WTC11 (cell line): ENCODE results near the gene FAM89A. TPM values are rescaled to one million over a fixed set of nuclear protein-coding genes. Genes with fewer than 3 reads are reported as not detected.

Source experiments
- ATAC-seq: fragments of 200-7000 bp; cut with Tn5 transposase; 2 replicates; pipeline ENCODE4 v1.10.0; 2021; ENCODE audit warnings: mild to moderate bottlenecking, moderate library complexity
- CTCF ChIA-PET: fragments of 300-600 bp; sonication (Branson Sonifier 250); formaldehyde crosslinking; loops from one replicate; lab custom pipeline; 2021; ENCODE audit warnings: antibody characterized with exemption; lab: Charles Lee
- POLR2A ChIA-PET: fragments of 350-600 bp; sonication (Branson Sonifier 250); formaldehyde crosslinking; loops from one replicate; lab custom pipeline; 2021; ENCODE audit warnings: antibody characterized with exemption; lab: Charles Lee
- DNase-seq: peaks from one replicate; pipeline ENCODE4 v3.0.0; 2021; ENCODE audit warnings: low spot score
- H3K27ac Mint-ChIP-seq: 2 replicates; pipeline ENCODE4 v1.8.0; 2021; ENCODE audit warnings: mixed read lengths
- H3K27me3 Mint-ChIP-seq: 2 replicates; pipeline ENCODE4 v1.8.0; 2021; ENCODE audit warnings: low read depth, mild to moderate bottlenecking, moderate library complexity, mixed read lengths
- H3K36me3 Mint-ChIP-seq: 2 replicates; pipeline ENCODE4 v1.8.0; 2021; ENCODE audit warnings: mixed read lengths
- H3K4me1 Mint-ChIP-seq: 2 replicates; pipeline ENCODE4 v1.8.0; 2022; ENCODE audit warnings: mixed read lengths
- H3K4me3 Mint-ChIP-seq: 2 replicates; pipeline ENCODE4 v1.8.0; 2021; ENCODE audit warnings: mild to moderate bottlenecking, moderate library complexity, mixed read lengths
- H3K9me3 Mint-ChIP-seq: 2 replicates; pipeline ENCODE4 v1.8.0; 2021; ENCODE audit warnings: mixed read lengths
- ARID4B ChIP-seq: sonication (generic); formaldehyde crosslinking; IDR thresholded peaks from 2 replicates; pipeline ENCODE4 v1.8.0; 2023; ENCODE audit warnings: missing genetic modification reagents, mild to moderate bottlenecking, borderline replicate concordance
- ATF3 ChIP-seq: sonication (generic); formaldehyde crosslinking; conservative IDR thresholded peaks from 2 replicates; pipeline ENCODE4 v1.8.1; 2022; ENCODE audit warnings: mild to moderate bottlenecking, missing genetic modification reagents
- CREM ChIP-seq: sonication (generic); formaldehyde crosslinking; IDR thresholded peaks from 2 replicates; pipeline ENCODE4 v1.8.1; 2022; ENCODE audit warnings: mild to moderate bottlenecking, missing genetic modification reagents, moderate library complexity
- ETV6 ChIP-seq: sonication (generic); formaldehyde crosslinking; IDR thresholded peaks from 2 replicates; pipeline ENCODE4 v1.8.1; 2022; ENCODE audit warnings: mild to moderate bottlenecking, missing genetic modification reagents
- HMGXB4 ChIP-seq: sonication (generic); formaldehyde crosslinking; IDR thresholded peaks from 2 replicates; pipeline ENCODE4 v1.8.1; 2023; ENCODE audit warnings: mild to moderate bottlenecking, moderate library complexity, missing genetic modification reagents
- JAZF1 ChIP-seq: fragments of 250-450 bp; sonication (Bioruptor Pico); IDR thresholded peaks from 2 replicates; pipeline ENCODE4 v1.9.0; 2021; ENCODE audit warnings: moderate library complexity, mild to moderate bottlenecking, inconsistent platforms
- MYBL2 ChIP-seq: sonication (generic); formaldehyde crosslinking; IDR thresholded peaks from 2 replicates; pipeline ENCODE4 v1.8.1; 2023; ENCODE audit warnings: mild to moderate bottlenecking, moderate library complexity, missing genetic modification reagents
- NFATC4 ChIP-seq: fragments of 250-450 bp; sonication (Bioruptor Pico); IDR thresholded peaks from 2 replicates; pipeline ENCODE4 v1.9.0; 2021; ENCODE audit warnings: mild to moderate bottlenecking
- NFE2L1 ChIP-seq: sonication (generic); formaldehyde crosslinking; IDR thresholded peaks from 2 replicates; pipeline ENCODE4 v1.8.1; 2023; ENCODE audit warnings: missing genetic modification reagents
- NR2C2 ChIP-seq: sonication (generic); formaldehyde crosslinking; IDR thresholded peaks from 2 replicates; pipeline ENCODE4 v1.8.0; 2022; ENCODE audit warnings: mild to moderate bottlenecking, missing genetic modification reagents
- PREB ChIP-seq: sonication (generic); formaldehyde crosslinking; IDR thresholded peaks from 2 replicates; pipeline ENCODE4 v1.8.1; 2022; ENCODE audit warnings: mild to moderate bottlenecking, missing genetic modification reagents, moderate library complexity, borderline replicate concordance
- ZBTB21 ChIP-seq: sonication (generic); formaldehyde crosslinking; IDR thresholded peaks from 2 replicates; pipeline ENCODE4 v1.8.1; 2023; ENCODE audit warnings: mild to moderate bottlenecking, missing genetic modification reagents, borderline replicate concordance
- ZBTB43 ChIP-seq: sonication (generic); formaldehyde crosslinking; IDR thresholded peaks from 2 replicates; pipeline ENCODE4 v1.8.1; 2023; ENCODE audit warnings: mild to moderate bottlenecking, missing genetic modification reagents
- ZNF121 ChIP-seq: sonication (generic); formaldehyde crosslinking; IDR thresholded peaks from 2 replicates; pipeline ENCODE4 v1.8.0; 2023; ENCODE audit warnings: missing genetic modification reagents
- ZNF219 ChIP-seq: sonication (generic); formaldehyde crosslinking; IDR thresholded peaks from 2 replicates; pipeline ENCODE4 v1.8.0; 2023; ENCODE audit warnings: missing genetic modification reagents, mild to moderate bottlenecking, borderline replicate concordance
- ZNF396 ChIP-seq: fragments of 250-450 bp; sonication (Bioruptor Pico); IDR thresholded peaks from 2 replicates; pipeline ENCODE4 v1.8.0; 2021; ENCODE audit warnings: mild to moderate bottlenecking, moderate library complexity, borderline replicate concordance
- ZNF532 ChIP-seq: fragments of 250-450 bp; sonication (Bioruptor Pico); IDR thresholded peaks from 2 replicates; pipeline ENCODE4 v1.9.0; 2021; ENCODE audit warnings: mild to moderate bottlenecking, borderline replicate concordance
- total RNA-seq: library from RNA; stranded (reverse); gene quantifications from 3 replicates; pipeline ENCODE4 v1.2.3, GENCODE V29; 2021

FAM89A gene
- total RNA-seq, 1 experiment from 2014 or later, result 2.4 TPM

GRCh38 chr1:231063331-231063730 is 23.3 kb upstream of the FAM89A start:
- H3K4me3 Mint-ChIP-seq, result no peak overlapping the region
- H3K27me3 Mint-ChIP-seq, result peaks cover 68% of the 10 kb centered on the region
- no peak for TF ChIP-seq ZNF219 (CRISPR knock-in tag)
- TF ChIP-seq PREB (CRISPR knock-in tag), result no peak
- TF ChIP-seq ZBTB43 (CRISPR knock-in tag), result no peak
- no peak for TF ChIP-seq ETV6 (CRISPR knock-in tag)
- TF ChIP-seq ZNF121 (CRISPR knock-in tag), result no peak
- no peak for TF ChIP-seq HMGXB4 (CRISPR knock-in tag)
- TF ChIP-seq ZNF396 (CRISPR knock-in tag), result no peak
- TF ChIP-seq CREM (CRISPR knock-in tag), result no peak
- no peaks in the 10 kb centered on the region for H3K4me1 Mint-ChIP-seq
- H3K9me3 Mint-ChIP-seq, result peaks cover 11% of the 10 kb centered on the region
- ChIA-PET POLR2A (no interaction called here), CTCF (no interaction called here)
- no peak for ATAC-seq
- no peak overlapping the region for H3K27ac Mint-ChIP-seq
- peaks cover 5% of the 10 kb centered on the region for H3K36me3 Mint-ChIP-seq
- DNase-seq, result no peak

GRCh38 chr1:231062500-231063270 is 22.6 kb upstream of the FAM89A start:
- peaks cover 3% of the 10 kb centered on the region for H3K36me3 Mint-ChIP-seq
- H3K27me3 Mint-ChIP-seq, result peaks cover 69% of the 10 kb centered on the region
- POLR2A ChIA-PET, result no interaction called here
- no peak overlapping the region for H3K4me3 Mint-ChIP-seq
- H3K9me3 Mint-ChIP-seq, result peaks cover 11% of the 10 kb centered on the region
- ATAC-seq (no peak), DNase-seq (no peak)
- CTCF ChIA-PET, result no interaction called here
- no peak overlapping the region for H3K27ac Mint-ChIP-seq
- H3K4me1 Mint-ChIP-seq, result no peaks in the 10 kb centered on the region
- no peak for TF ChIP-seq ZNF532 (CRISPR knock-in tag)
- TF ChIP-seq NR2C2 (CRISPR knock-in tag), result no peak
- no peak for TF ChIP-seq NFATC4
- TF ChIP-seq ATF3 (CRISPR knock-in tag), result no peak
- no peak for TF ChIP-seq NFE2L1 (CRISPR knock-in tag)
- TF ChIP-seq HMGXB4 (CRISPR knock-in tag), result no peak
- TF ChIP-seq ARID4B (CRISPR knock-in tag), result no peak
- TF ChIP-seq JAZF1 (CRISPR knock-in tag), result no peak
- no peak for TF ChIP-seq MYBL2
- no peak for TF ChIP-seq ZBTB21
